ENCODE measurements around the gene FAM110D.

Gene FAM110D

DNA sequence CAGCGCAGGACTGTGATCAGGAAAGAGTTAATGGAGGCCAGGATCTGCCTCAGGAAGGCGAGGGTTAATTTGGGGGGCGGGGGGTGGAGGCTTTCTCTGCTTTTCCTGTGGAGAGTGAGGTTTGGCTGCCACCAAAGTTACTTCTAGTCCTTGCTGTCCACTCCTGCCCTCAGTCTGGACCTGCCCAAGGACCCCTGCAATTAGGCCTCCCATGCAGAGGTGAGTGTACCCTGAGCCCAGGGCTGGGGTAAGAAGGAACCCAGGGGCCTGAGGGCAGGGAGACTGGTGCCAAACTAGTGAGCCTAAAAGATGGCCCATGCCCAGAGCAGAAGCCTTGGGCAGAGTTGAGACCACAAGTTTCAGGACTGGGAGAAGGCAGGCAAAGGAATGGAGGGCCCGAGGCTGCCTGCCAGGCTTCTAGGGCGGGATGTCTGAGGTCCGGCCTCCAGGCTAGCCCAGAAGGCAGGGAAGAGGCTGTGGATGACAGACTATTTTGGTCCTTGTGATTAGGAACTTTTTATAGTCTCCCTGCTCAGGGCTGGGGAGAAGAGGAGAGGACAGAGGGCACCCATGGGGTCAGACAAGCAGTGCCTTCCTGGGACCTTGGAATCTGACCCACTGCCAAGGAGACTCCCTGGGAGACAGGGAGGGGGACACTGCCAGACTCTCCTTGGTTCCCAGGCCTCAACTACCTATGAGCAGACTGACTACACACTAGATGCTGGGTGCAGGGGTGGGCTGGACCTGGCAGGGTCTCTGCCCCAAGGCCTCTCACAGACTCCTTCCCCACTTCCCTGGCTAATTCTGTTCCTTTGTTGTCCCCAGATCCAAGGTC lies at the start of gene FAM110D:
TSS of gene FAM110D (plus strand) at position 172 of the 835 bp plus-strand sequence. CDS start 2,213 bp downstream, outside the sequence.
- Histone ChIP-seq H3K27ac (ENCODE audit: low read length) (peak within 1 kb of the TSS; percentile 11), H3K9ac (ENCODE audit: low read length in 2 of 2) (peak within 1 kb of the TSS; percentile 20 to 36), H3K4me1 (ENCODE audit: control insufficient read depth, insufficient read depth, low read length) (peaks cover 17% of the 10 kb centered on the region)

GRCh38 chr1:26109229-26110164 lies 49.4 kb upstream of the FAM110D start:
- Histone ChIP-seq H3K36me3 (ENCODE audit: control insufficient read depth in 2 of 2, insufficient read depth in 2 of 2, low read length in 2 of 2) (peaks cover 0 to 7% of the 10 kb centered on the region in 2 donors), H3K9me3 (ENCODE audit: control insufficient read depth in 2 of 2, low read length in 2 of 2) (no peaks in the 10 kb centered on the region), H3K4me3 (ENCODE audit: low read length in 2 of 2) (no peak overlapping the region), H3K27ac (ENCODE audit: low read length) (no peak overlapping the region), H3K27me3 (ENCODE audit: control insufficient read depth in 1 of 2, insufficient read depth in 2 of 2, low read length in 2 of 2) (no peaks in the 10 kb centered on the region), H3K9ac (ENCODE audit: low read length in 2 of 2) (peak overlapping the region in 1 of 2 donors; percentile 71), H3K4me1 (ENCODE audit: control insufficient read depth, insufficient read depth, low read length) (peaks cover 17% of the 10 kb centered on the region)

More for the DNA sequence above, at the start of gene FAM110D:
- no peaks in the 10 kb centered on the region for H3K9me3 ChIP-seq (ENCODE audit: control insufficient read depth in 2 of 2, low read length in 2 of 2)
- no peaks in the 10 kb centered on the region for H3K36me3 ChIP-seq (ENCODE audit: control insufficient read depth in 2 of 2, insufficient read depth in 2 of 2, low read length in 2 of 2)
- H3K27me3 ChIP-seq (ENCODE audit: control insufficient read depth in 1 of 2, insufficient read depth in 2 of 2, low read length in 2 of 2), result peaks cover 15 to 16% of the 10 kb centered on the region in 2 donors
- H3K4me3 ChIP-seq (ENCODE audit: low read length in 2 of 2), result peak within 1 kb of the TSS in 1 of 2 donors; percentile 52

GRCh38 chr1:26110731-26111529 lies 47.9 kb upstream of the FAM110D start:
- Histone ChIP-seq H3K4me1 (ENCODE audit: control insufficient read depth, insufficient read depth, low read length) (peaks cover 17% of the 10 kb centered on the region), H3K27me3 (ENCODE audit: control insufficient read depth in 1 of 2, insufficient read depth in 2 of 2, low read length in 2 of 2) (no peaks in the 10 kb centered on the region), H3K27ac (ENCODE audit: low read length) (peak overlapping the region; percentile 79), H3K9ac (ENCODE audit: low read length in 2 of 2) (peak overlapping the region; percentile 71 to 79), H3K36me3 (ENCODE audit: control insufficient read depth in 2 of 2, insufficient read depth in 2 of 2, low read length in 2 of 2) (peaks cover under 1 to 9% of the 10 kb centered on the region in 2 donors), H3K9me3 (ENCODE audit: control insufficient read depth in 2 of 2, low read length in 2 of 2) (no peaks in the 10 kb centered on the region), H3K4me3 (ENCODE audit: low read length in 2 of 2) (peak overlapping the region; percentile 71 to 97)

DNA sequence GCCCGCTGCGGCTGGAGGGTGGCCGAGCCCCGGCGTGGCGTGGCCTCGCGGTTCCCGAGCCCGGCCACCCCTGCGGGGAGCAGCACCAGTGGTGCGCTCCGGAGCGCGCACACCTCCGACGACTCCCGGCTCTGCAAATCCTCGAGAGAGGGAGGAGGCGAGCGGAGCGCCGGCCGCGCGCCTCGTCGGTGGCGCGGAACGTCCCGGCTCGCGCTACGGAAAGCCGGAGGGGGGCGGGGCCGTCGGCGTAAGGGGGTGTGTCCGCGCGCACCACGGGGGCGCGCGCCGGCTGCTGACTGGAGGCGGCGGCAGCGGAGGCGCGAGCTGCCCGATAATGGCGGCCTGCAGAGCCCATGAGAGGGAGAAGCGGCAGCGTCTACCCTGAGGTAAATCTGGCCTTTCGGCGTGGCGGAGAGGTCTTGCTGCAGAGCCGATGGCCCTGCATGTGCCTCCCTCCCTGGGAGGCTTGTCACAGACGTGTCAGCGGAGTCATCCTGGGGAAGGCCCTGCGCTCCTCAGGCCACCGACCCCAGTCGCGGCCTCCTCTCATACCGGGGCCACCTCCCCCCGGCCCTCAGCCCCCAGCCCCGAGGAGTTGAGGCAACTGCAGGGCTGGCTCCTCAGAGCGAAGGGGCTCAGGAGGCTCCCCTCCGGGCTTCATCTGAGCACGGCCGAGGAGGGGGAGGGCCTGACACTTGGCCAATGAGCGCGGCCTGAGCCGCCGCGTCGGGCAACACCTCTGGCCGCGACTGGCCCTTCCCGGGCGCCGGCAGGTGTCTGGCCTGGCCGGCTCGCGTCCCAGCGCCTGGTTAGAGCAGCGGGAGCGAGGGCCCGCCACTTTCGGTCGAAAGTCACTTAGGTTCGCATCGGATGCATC lies 47.1 kb upstream of the FAM110D start, which contains the start of gene PDIK1L:
TSS of gene PDIK1L (plus strand) at position 295 of the 877 bp plus-strand sequence. CDS start 2,485 bp downstream, outside the sequence.
- H3K4me3 ChIP-seq (ENCODE audit: low read length in 2 of 2), result peak within 1 kb of the TSS; percentile 71 to 97
- peaks cover 17% of the 10 kb centered on the region for H3K4me1 ChIP-seq (ENCODE audit: control insufficient read depth, insufficient read depth, low read length)

DNA sequence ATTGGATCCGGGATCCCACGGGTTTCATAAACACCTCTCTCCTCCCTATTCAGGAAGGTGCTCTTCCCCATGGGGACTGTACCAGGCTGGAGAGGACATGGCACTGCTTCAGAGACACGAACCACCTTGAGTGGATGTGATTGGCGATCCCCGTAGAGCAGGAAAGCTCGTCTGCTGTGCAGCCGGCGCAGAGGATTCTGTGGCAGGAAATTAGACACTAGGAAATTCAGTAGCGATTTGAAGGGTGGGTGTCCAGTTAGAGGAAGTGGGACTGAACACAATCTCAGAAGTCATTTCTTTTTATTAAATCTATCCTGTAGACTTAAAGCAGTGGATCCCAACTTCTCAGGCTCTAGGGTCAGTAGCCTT lies 46.5 kb upstream of the FAM110D start:
- H3K9me3 ChIP-seq (ENCODE audit: control insufficient read depth in 2 of 2, low read length in 2 of 2), result no peaks in the 10 kb centered on the region
- H3K36me3 ChIP-seq (ENCODE audit: control insufficient read depth in 2 of 2, insufficient read depth in 2 of 2, low read length in 2 of 2), result peaks cover 2 to 9% of the 10 kb centered on the region in 2 donors
- H3K27ac ChIP-seq (ENCODE audit: low read length), result peak overlapping the region; percentile 79
- peaks cover 17% of the 10 kb centered on the region for H3K4me1 ChIP-seq (ENCODE audit: control insufficient read depth, insufficient read depth, low read length)
- peak overlapping the region; percentile 72 to 86 for H3K9ac ChIP-seq (ENCODE audit: low read length in 2 of 2)
- no peaks in the 10 kb centered on the region for H3K27me3 ChIP-seq (ENCODE audit: control insufficient read depth in 1 of 2, insufficient read depth in 2 of 2, low read length in 2 of 2)
- peak overlapping the region; percentile 71 to 97 for H3K4me3 ChIP-seq (ENCODE audit: low read length in 2 of 2)

More for the DNA sequence above, 47.1 kb upstream of the FAM110D start, which contains the start of gene PDIK1L:
- H3K27ac ChIP-seq (ENCODE audit: low read length), result peak within 1 kb of the TSS; percentile 79
- no peaks in the 10 kb centered on the region for H3K27me3 ChIP-seq (ENCODE audit: control insufficient read depth in 1 of 2, insufficient read depth in 2 of 2, low read length in 2 of 2)
- peak within 1 kb of the TSS; percentile 72 to 86 for H3K9ac ChIP-seq (ENCODE audit: low read length in 2 of 2)
- no peaks in the 10 kb centered on the region for H3K9me3 ChIP-seq (ENCODE audit: control insufficient read depth in 2 of 2, low read length in 2 of 2)
- peaks cover 2 to 9% of the 10 kb centered on the region in 2 donors for H3K36me3 ChIP-seq (ENCODE audit: control insufficient read depth in 2 of 2, insufficient read depth in 2 of 2, low read length in 2 of 2)

- Histone ChIP-seq H3K9me3 (ENCODE audit: control insufficient read depth in 2 of 2, low read length in 2 of 2) (no peaks in the 10 kb centered on the region), H3K9ac (ENCODE audit: low read length in 2 of 2) (peak overlapping the region in 1 of 2 donors; percentile 4), H3K4me3 (ENCODE audit: low read length in 2 of 2) (no peak overlapping the region), H3K36me3 (ENCODE audit: control insufficient read depth in 2 of 2, insufficient read depth in 2 of 2, low read length in 2 of 2) (peaks cover 9 to 11% of the 10 kb centered on the region in 2 donors), H3K4me1 (ENCODE audit: control insufficient read depth, insufficient read depth, low read length) (peaks cover 17% of the 10 kb centered on the region), H3K27me3 (ENCODE audit: control insufficient read depth in 1 of 2, insufficient read depth in 2 of 2, low read length in 2 of 2) (no peaks in the 10 kb centered on the region), H3K27ac (ENCODE audit: low read length) (no peak overlapping the region)
Observed at GRCh38 chr1:26114165-26114927, 44.5 kb upstream of the FAM110D start.

DNA sequence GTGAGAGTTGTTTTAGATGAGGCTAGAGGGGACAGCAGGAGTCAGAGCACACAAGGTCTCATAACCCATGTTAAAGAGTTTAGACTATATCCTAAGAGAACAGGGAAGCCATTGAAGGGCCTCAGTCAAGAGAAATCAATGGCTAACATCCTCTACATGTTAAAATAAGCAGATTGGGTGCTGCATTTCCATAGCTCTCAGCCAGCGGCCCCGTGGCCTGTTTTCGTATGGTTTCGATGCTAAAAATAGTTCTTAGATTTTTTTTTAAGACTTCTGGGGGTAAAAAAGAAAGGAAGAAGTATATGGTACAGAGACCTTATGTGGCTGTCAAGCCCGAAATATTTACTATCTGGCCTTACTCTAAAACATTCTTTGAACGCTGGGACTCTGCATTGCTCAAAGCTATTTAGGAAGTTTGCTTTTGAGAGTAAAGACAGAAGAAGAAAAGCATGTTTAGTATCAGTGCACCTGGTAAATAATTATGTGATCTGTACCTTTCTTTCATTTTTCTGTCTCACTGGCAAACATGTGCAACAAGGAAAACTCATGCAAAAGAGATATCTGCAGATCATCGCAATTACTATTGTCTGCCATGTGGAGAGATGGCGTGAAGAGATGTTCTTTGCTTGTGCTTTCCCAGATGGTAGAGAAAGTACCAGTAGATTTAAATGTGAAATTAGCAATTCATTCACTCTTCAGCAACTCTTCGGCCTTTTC lies 38.8 kb upstream of the FAM110D start:
- H3K27me3 ChIP-seq (ENCODE audit: control insufficient read depth in 1 of 2, insufficient read depth in 2 of 2, low read length in 2 of 2), result no peaks in the 10 kb centered on the region
- H3K9me3 ChIP-seq (ENCODE audit: control insufficient read depth in 2 of 2, low read length in 2 of 2), result no peaks in the 10 kb centered on the region
- no peak overlapping the region for H3K9ac ChIP-seq (ENCODE audit: low read length in 2 of 2)
- peaks cover 6% of the 10 kb centered on the region for H3K4me1 ChIP-seq (ENCODE audit: control insufficient read depth, insufficient read depth, low read length)
- no peak overlapping the region for H3K27ac ChIP-seq (ENCODE audit: low read length)
- no peak overlapping the region for H3K4me3 ChIP-seq (ENCODE audit: low read length in 2 of 2)
- peaks cover 0 to 14% of the 10 kb centered on the region in 2 donors for H3K36me3 ChIP-seq (ENCODE audit: control insufficient read depth in 2 of 2, insufficient read depth in 2 of 2, low read length in 2 of 2)

GRCh38 chr1:26121854-26122773 lies 36.8 kb upstream of the FAM110D start:
- Histone ChIP-seq H3K36me3 (ENCODE audit: control insufficient read depth in 2 of 2, insufficient read depth in 2 of 2, low read length in 2 of 2) (peaks cover 0 to 12% of the 10 kb centered on the region in 2 donors), H3K4me3 (ENCODE audit: low read length in 2 of 2) (no peak overlapping the region), H3K9ac (ENCODE audit: low read length in 2 of 2) (peak overlapping the region in 1 of 2 donors; percentile 36), H3K27ac (ENCODE audit: low read length) (peak overlapping the region; percentile 49), H3K9me3 (ENCODE audit: control insufficient read depth in 2 of 2, low read length in 2 of 2) (no peaks in the 10 kb centered on the region), H3K27me3 (ENCODE audit: control insufficient read depth in 1 of 2, insufficient read depth in 2 of 2, low read length in 2 of 2) (no peaks in the 10 kb centered on the region), H3K4me1 (ENCODE audit: control insufficient read depth, insufficient read depth, low read length) (peaks cover 6% of the 10 kb centered on the region)
